IPS-18c (cell line): Measurements from ENCODE around the gene LAD1.

Experiments
- H3K4me3 ChIP-seq: 2 replicates; pipeline ENCODE4 v1.7.0; 2013; ENCODE audit warnings: low read depth, mild to moderate bottlenecking, low read length, moderate library complexity; ENCODE audit not compliant: insufficient read depth
- H3K9me3 ChIP-seq: one replicate; pipeline ENCODE4 v1.6.1; 2013; ENCODE audit warnings: mild to moderate bottlenecking, low read length, moderate library complexity; ENCODE audit not compliant: control insufficient read depth, insufficient read depth

The LAD1 gene

GRCh38 chr1:201399018-201399351, at the start of gene LAD1:
LAD1 (minus strand) TSS chr1:201399324; CDS start chr1:201399306, 18 bp downstream.
- Histone ChIP-seq H3K4me3 (peak within 1 kb of the TSS; percentile 65), H3K9me3 (no peaks in the 10 kb centered on the region)

GRCh38 chr1:201447903-201448871, 49.1 kb upstream of the LAD1 start:
- Histone ChIP-seq H3K9me3 (no peaks in the 10 kb centered on the region), H3K4me3 (no peak overlapping the region)

- Histone ChIP-seq H3K4me3 (no peak overlapping the region), H3K9me3 (no peaks in the 10 kb centered on the region)
Measured at GRCh38 chr1:201445310-201445709, 46.2 kb upstream of the LAD1 start.

- no peaks in the 10 kb centered on the region for H3K9me3 ChIP-seq
- H3K4me3 ChIP-seq = no peak overlapping the region
Measured at GRCh38 chr1:201444792-201445191, 45.7 kb upstream of the LAD1 start.

GRCh38 chr1:201443747-201444146, 44.6 kb upstream of the LAD1 start:
- no peaks in the 10 kb centered on the region for H3K9me3 ChIP-seq
- no peak overlapping the region for H3K4me3 ChIP-seq

- no peak overlapping the region for H3K4me3 ChIP-seq
- no peaks in the 10 kb centered on the region for H3K9me3 ChIP-seq
Measured at GRCh38 chr1:201436969-201437368, 37.8 kb upstream of the LAD1 start.

GRCh38 chr1:201436393-201436792, 37.3 kb upstream of the LAD1 start:
- no peaks in the 10 kb centered on the region for H3K9me3 ChIP-seq
- H3K4me3 ChIP-seq = no peak overlapping the region

- Histone ChIP-seq H3K4me3 (no peak overlapping the region), H3K9me3 (no peaks in the 10 kb centered on the region)
Measured at GRCh38 chr1:201434266-201434665, 35.1 kb upstream of the LAD1 start.

- H3K4me3 ChIP-seq = no peak overlapping the region
Measured at GRCh38 chr1:201433609-201434008, 34.5 kb upstream of the LAD1 start.

GRCh38 chr1:201430776-201431175, 31.7 kb upstream of the LAD1 start:
- no peak overlapping the region for H3K4me3 ChIP-seq

More at GRCh38 chr1:201433609-201434008, 34.5 kb upstream of the LAD1 start:
- no peaks in the 10 kb centered on the region for H3K9me3 ChIP-seq

GRCh38 chr1:201429736-201430501, 30.8 kb upstream of the LAD1 start:
- H3K9me3 ChIP-seq = peaks cover under 1% of the 10 kb centered on the region
- H3K4me3 ChIP-seq = no peak overlapping the region

More at GRCh38 chr1:201430776-201431175, 31.7 kb upstream of the LAD1 start:
- no peaks in the 10 kb centered on the region for H3K9me3 ChIP-seq

- H3K9me3 ChIP-seq = peaks cover 2% of the 10 kb centered on the region
- H3K4me3 ChIP-seq = no peak overlapping the region
Measured at GRCh38 chr1:201427963-201428362, 28.8 kb upstream of the LAD1 start.

GRCh38 chr1:201426479-201427310, 27.6 kb upstream of the LAD1 start:
- H3K9me3 ChIP-seq = peaks cover 2% of the 10 kb centered on the region
- H3K4me3 ChIP-seq = no peak overlapping the region

GRCh38 chr1:201424146-201424545, 25.0 kb upstream of the LAD1 start:
- H3K9me3 ChIP-seq = peaks cover 2% of the 10 kb centered on the region
- no peak overlapping the region for H3K4me3 ChIP-seq

- H3K4me3 ChIP-seq = no peak overlapping the region
- H3K9me3 ChIP-seq = peaks cover 2% of the 10 kb centered on the region
Measured at GRCh38 chr1:201423655-201424054, 24.5 kb upstream of the LAD1 start.

GRCh38 chr1:201422436-201423030, 23.4 kb upstream of the LAD1 start:
- no peak overlapping the region for H3K4me3 ChIP-seq
- H3K9me3 ChIP-seq = peaks cover 2% of the 10 kb centered on the region

- H3K4me3 ChIP-seq = no peak overlapping the region
- peaks cover 2% of the 10 kb centered on the region for H3K9me3 ChIP-seq
Measured at GRCh38 chr1:201422026-201422425, 22.9 kb upstream of the LAD1 start.
